GM12878 (cell line): ENCODE data around the gene ACP3. TPM values are rescaled to one million over a fixed set of nuclear protein-coding genes. Genes with fewer than 3 reads are reported as not detected.

Source experiments
- ATAC-seq: fragments of 200-7000 bp; cut with Tn5 transposase; 3 replicates; pipeline ENCODE4 v1.9.1; 2020; ENCODE audit warnings: mild to moderate bottlenecking, moderate library complexity
- BruUV-seq: library from RNA; stranded (reverse); fragments of 400-500 nt; replicated peaks from 2 replicates; lab custom pipeline; 2021; lab: Mats Ljungman, UMichigan
- CTCF ChIA-PET: fragments of 300-600 bp; sonication (Branson Sonifier 250); formaldehyde crosslinking; extraction: SDS; loops from one replicate; lab custom pipeline; 2021; ENCODE audit warnings: inconsistent platforms; lab: Yijun Ruan, JAX
- POLR2A ChIA-PET: fragments of 350-600 bp; formaldehyde crosslinking; extraction: SDS; loops from one replicate; lab custom pipeline; 2021; ENCODE audit warnings: inconsistent platforms; lab: Charles Lee
- RAD21 ChIA-PET: fragments of 300-600 bp; sonication (Branson Sonifier 250); formaldehyde crosslinking; loops from one replicate; lab custom pipeline; 2023; ENCODE audit warnings: antibody characterized with exemption; ENCODE audit not compliant: unreplicated experiment; lab: Charles Lee
- SMC1A ChIA-PET: fragments of 300-600 bp; sonication (Branson Sonifier 250); formaldehyde crosslinking; loops from one replicate; lab custom pipeline; 2023; ENCODE audit not compliant: unreplicated experiment, uncharacterized antibody; lab: Charles Lee
- DNase-seq: peaks from one replicate; pipeline ENCODE4 v3.0.0-alpha.2; 2011; ENCODE audit warnings: low read depth, low spot score
- FAIRE-seq: peaks from 3 replicates; lab custom pipeline; 2011; peaks lifted over from hg19 to GRCh38; lab: Jason Lieb, UNC
- H2AFZ ChIP-seq: 2 replicates; pipeline ENCODE4 v1.6.0; 2011; ENCODE audit warnings: low read depth, low read length, control low read depth; ENCODE audit not compliant: control insufficient read depth
- H3K27ac ChIP-seq: 2 replicates; pipeline ENCODE4 v1.5.1; 2011; ENCODE audit warnings: control low read depth; ENCODE audit not compliant: control insufficient read depth, insufficient read depth
- H3K27me3 ChIP-seq, 2 experiments: replicated peaks in 1 of 2; 2 replicates each; pipeline versions ENCODE4 v1.6.0 to v1.6.1; 2011; ENCODE audit warnings: low read length in 1 of 2; ENCODE audit not compliant: control insufficient read depth in 2 of 2, insufficient read depth in 2 of 2
- H3K36me3 ChIP-seq, 2 experiments: 2 replicates each; pipeline ENCODE4 v1.5.1; 2011; ENCODE audit warnings: low read length in 1 of 2; ENCODE audit not compliant: control insufficient read depth in 2 of 2, insufficient read depth in 2 of 2
- H3K4me1 ChIP-seq: 2 replicates; pipeline ENCODE4 v1.6.1; 2011; ENCODE audit warnings: mild to moderate bottlenecking, low read length, moderate library complexity, mixed read lengths; ENCODE audit not compliant: control insufficient read depth, insufficient read depth
- H3K4me2 ChIP-seq: 2 replicates; pipeline ENCODE4 v1.6.0; 2011; ENCODE audit warnings: control low read depth; ENCODE audit not compliant: control insufficient read depth, insufficient read depth
- H3K4me3 ChIP-seq: fragments of 200-600 bp; sonication (generic); 2 replicates; pipeline ENCODE4 v1.5.1; 2016
- H3K79me2 ChIP-seq: 2 replicates; pipeline ENCODE4 v1.6.0; 2011; ENCODE audit warnings: low read length; ENCODE audit not compliant: control insufficient read depth, insufficient read depth
- H3K9ac ChIP-seq: 2 replicates; pipeline ENCODE4 v1.8.0; 2011; ENCODE audit warnings: low read length, control low read depth, mixed read lengths; ENCODE audit not compliant: control insufficient read depth, insufficient read depth
- H3K9me3 ChIP-seq: replicated peaks from 3 replicates; pipeline ENCODE4 v1.5.1; 2011; ENCODE audit warnings: mild to moderate bottlenecking, low read length; ENCODE audit not compliant: control insufficient read depth, insufficient read depth
- H4K20me1 ChIP-seq: 2 replicates; pipeline ENCODE4 v1.6.0; 2011; ENCODE audit not compliant: control insufficient read depth, insufficient read depth
- BCL11A ChIP-seq: IDR thresholded peaks from 2 replicates; pipeline ENCODE4 v1.6.1; 2011; ENCODE audit warnings: low read depth, low read length
- CBFB ChIP-seq: IDR thresholded peaks from 2 replicates; pipeline ENCODE4 v1.6.1; 2016; ENCODE audit warnings: antibody characterized with exemption, low read depth
- CEBPB ChIP-seq, 2 experiments: fragments of 150-350 bp in 1 of 2; IDR thresholded peaks; 2 replicates each; pipeline ENCODE4 v1.6.1; 2012 to 2014; ENCODE audit warnings: low read depth in 2 of 2, low read length in 2 of 2, borderline replicate concordance in 1 of 2, inconsistent platforms in 1 of 2
- KDM1A ChIP-seq: fragments of 200-600 bp; sonication (generic); IDR thresholded peaks from 2 replicates; pipeline ENCODE4 v1.6.1; 2016; ENCODE audit warnings: borderline replicate concordance
- MEF2A ChIP-seq: IDR thresholded peaks from 2 replicates; pipeline ENCODE4 v1.6.1; 2011; ENCODE audit warnings: low read depth, mild to moderate bottlenecking, low read length, moderate library complexity; ENCODE audit not compliant: insufficient read depth
- NFXL1 ChIP-seq: fragments of 450-650 bp; IDR thresholded peaks from 2 replicates; pipeline ENCODE4 v1.6.1; 2017; ENCODE audit warnings: antibody characterized with exemption, mild to moderate bottlenecking, borderline replicate concordance
- TAF1 ChIP-seq: IDR thresholded peaks from 2 replicates; pipeline ENCODE4 v1.6.1; 2011; ENCODE audit warnings: mild to moderate bottlenecking, low read depth, low read length, borderline replicate concordance
- YY1 ChIP-seq: IDR thresholded peaks from 2 replicates; pipeline ENCODE4 v1.6.1; 2011; ENCODE audit warnings: low read depth, mild to moderate bottlenecking, low read length
- WGBS: methylation state at CpG from one replicate; pipeline ENCODE4 v1.1.6; 2016; ENCODE audit warnings: low lambda C conversion rate; ENCODE audit not compliant: insufficient replicate concordance, insufficient coverage; ENCODE audit errors: missing lambda C conversion rate; 5-methylcytosine and 5-hydroxymethylcytosine counted together
- in situ Hi-C: fragments of 300-500 bp; cut with MboI; formaldehyde crosslinking; loops from 9 replicates; pipeline ENCODE4 v1.14.3; 2018; ENCODE audit warnings: mixed read lengths
- intact Hi-C: fragments of 100-400 bp; cut with micrococcal nuclease; formaldehyde crosslinking; loops from one replicate; pipeline ENCODE4 v1.14.2; 2022; ENCODE audit not compliant: unreplicated experiment
- polyA plus RNA-seq, 11 experiments: library from polyadenylated mRNA; depleted of rRNA in 4 of 11; unstranded in 6 of 11; stranded (reverse) in 5 of 11; fragments of >200 nt; fragmentation: Nextera tagmentation in 4 of 11; fragmentation: Illumina TruSeq in 1 of 11; extraction: Ambion mirVana in 4 of 11; extraction: Trizol in 1 of 11; gene quantifications; 1 replicate in 1 of 11; 2 replicates in 10 of 11; pipeline versions ENCODE4 v1.2.1 to v1.2.3, GENCODE V29; 2011 to 2016; ENCODE audit warnings: inconsistent platforms in 2 of 11, missing spikeins in 2 of 11, low read depth in 1 of 11
- total RNA-seq, 4 experiments: library from RNA; depleted of rRNA in 3 of 4; stranded (reverse); fragments of >200 nt in 3 of 4; fragmentation: Illumina TruSeq in 1 of 4; extraction: Trizol in 1 of 4; gene quantifications; 2 replicates each; pipeline versions ENCODE4 v1.2.1 to v1.2.3, GENCODE V29; 2013 to 2021

Gene ACP3
- total and polyA plus RNA-seq, 10 of the 15 experiments (the other 5 are each of a cell fraction or from before 2014, with no cell fraction given) = 0.05 to 0.41 TPM; not detected in 8

- no peak overlapping the region for H3K4me2 ChIP-seq
- H3K27me3 ChIP-seq = no peaks in the 10 kb centered on the region; a peak in 1 of 4 replicates
- WGBS = 48% methylated on average over 1 of the region's 1 CpG
- no peak overlapping the region for H2AFZ ChIP-seq
- H3K4me1 ChIP-seq = peaks cover 5% of the 10 kb centered on the region; the same call in 1 of the 2 replicates
- no peaks in the 10 kb centered on the region for H3K9me3 ChIP-seq
- no peak for ATAC-seq
- DNase-seq = no peak
- TF ChIP-seq CBFB (no peak), NFXL1 (no peak), BCL11A (no peak), TAF1 (no peak), CEBPB (IDR thresholded peaks at IDR 0.05; ENCODE audit: borderline replicate concordance in 1 of 2, low read depth in 2 of 2, low read length in 2 of 2) (no peak), MEF2A (no peak), KDM1A (no peak), YY1 (no peak)
- no peaks in the 10 kb centered on the region for H3K79me2 ChIP-seq
- CTCF ChIA-PET = interaction anchor here (1.1 to 1.2 kb wide), 2 partner anchors 63 to 131 kb away, joined by 3 to 4 read pairs; no protein-coding TSS in a partner anchor
- BruUV-seq = no TSS peak
- POLR2A ChIA-PET = no interaction called here
- no peak overlapping the region for H3K4me3 ChIP-seq
- in situ Hi-C loops (no loop called here), intact Hi-C loops (no loop called here)
- H3K36me3 ChIP-seq = no peaks in the 10 kb centered on the region
- no peak overlapping the region for H3K27ac ChIP-seq
- H4K20me1 ChIP-seq = no peaks in the 10 kb centered on the region
- FAIRE-seq = no peak
- no peak overlapping the region for H3K9ac ChIP-seq
- SMC1A ChIA-PET = interaction anchor here (0.9 to 1.3 kb wide), 5 partner anchors 8 to 62 kb away, joined by 3 to 6 read pairs (median 3); partner anchors contain the start of gene DNAJC13
- RAD21 ChIA-PET = no interaction called here
These were observed 88.0 kb downstream of the ACP3 start for GRCh38 chr3:132405188-132405587.
